GM12878 (cell line): Measurements from ENCODE around the gene SMAP1. TPM values are rescaled to one million over a fixed set of nuclear protein-coding genes. Genes with fewer than 3 reads are reported as not detected.

ENCODE experiments used
- ATAC-seq: fragments of 200-7000 bp; cut with Tn5 transposase; 3 replicates; pipeline ENCODE4 v1.9.1; 2020; ENCODE audit warnings: mild to moderate bottlenecking, moderate library complexity
- BruUV-seq: library from RNA; stranded (reverse); fragments of 400-500 nt; replicated peaks from 2 replicates; lab custom pipeline; 2021; lab: Mats Ljungman, UMichigan
- CTCF ChIA-PET: fragments of 300-600 bp; sonication (Branson Sonifier 250); formaldehyde crosslinking; extraction: SDS; loops from one replicate; lab custom pipeline; 2021; ENCODE audit warnings: inconsistent platforms; lab: Yijun Ruan, JAX
- POLR2A ChIA-PET: fragments of 350-600 bp; formaldehyde crosslinking; extraction: SDS; loops from one replicate; lab custom pipeline; 2021; ENCODE audit warnings: inconsistent platforms; lab: Charles Lee
- RAD21 ChIA-PET: fragments of 300-600 bp; sonication (Branson Sonifier 250); formaldehyde crosslinking; loops from one replicate; lab custom pipeline; 2023; ENCODE audit warnings: antibody characterized with exemption; ENCODE audit not compliant: unreplicated experiment; lab: Charles Lee
- SMC1A ChIA-PET: fragments of 300-600 bp; sonication (Branson Sonifier 250); formaldehyde crosslinking; loops from one replicate; lab custom pipeline; 2023; ENCODE audit not compliant: unreplicated experiment, uncharacterized antibody; lab: Charles Lee
- DNase-seq: peaks from one replicate; pipeline ENCODE4 v3.0.0-alpha.2; 2011; ENCODE audit warnings: low read depth, low spot score
- FAIRE-seq: peaks from 3 replicates; lab custom pipeline; 2011; peaks lifted over from hg19 to GRCh38; lab: Jason Lieb, UNC
- H2AFZ ChIP-seq: 2 replicates; pipeline ENCODE4 v1.6.0; 2011; ENCODE audit warnings: low read depth, low read length, control low read depth; ENCODE audit not compliant: control insufficient read depth
- H3K27ac ChIP-seq: 2 replicates; pipeline ENCODE4 v1.5.1; 2011; ENCODE audit warnings: control low read depth; ENCODE audit not compliant: control insufficient read depth, insufficient read depth
- H3K27me3 ChIP-seq, 2 experiments: replicated peaks in 1 of 2; 2 replicates each; pipeline versions ENCODE4 v1.6.0 to v1.6.1; 2011; ENCODE audit warnings: low read length in 1 of 2; ENCODE audit not compliant: control insufficient read depth in 2 of 2, insufficient read depth in 2 of 2
- H3K36me3 ChIP-seq, 2 experiments: 2 replicates each; pipeline ENCODE4 v1.5.1; 2011; ENCODE audit warnings: low read length in 1 of 2; ENCODE audit not compliant: control insufficient read depth in 2 of 2, insufficient read depth in 2 of 2
- H3K4me1 ChIP-seq: 2 replicates; pipeline ENCODE4 v1.6.1; 2011; ENCODE audit warnings: mild to moderate bottlenecking, low read length, moderate library complexity, mixed read lengths; ENCODE audit not compliant: control insufficient read depth, insufficient read depth
- H3K4me2 ChIP-seq: 2 replicates; pipeline ENCODE4 v1.6.0; 2011; ENCODE audit warnings: control low read depth; ENCODE audit not compliant: control insufficient read depth, insufficient read depth
- H3K4me3 ChIP-seq: fragments of 200-600 bp; sonication (generic); 2 replicates; pipeline ENCODE4 v1.5.1; 2016
- H3K79me2 ChIP-seq: 2 replicates; pipeline ENCODE4 v1.6.0; 2011; ENCODE audit warnings: low read length; ENCODE audit not compliant: control insufficient read depth, insufficient read depth
- H3K9ac ChIP-seq: 2 replicates; pipeline ENCODE4 v1.8.0; 2011; ENCODE audit warnings: low read length, control low read depth, mixed read lengths; ENCODE audit not compliant: control insufficient read depth, insufficient read depth
- H3K9me3 ChIP-seq: replicated peaks from 3 replicates; pipeline ENCODE4 v1.5.1; 2011; ENCODE audit warnings: mild to moderate bottlenecking, low read length; ENCODE audit not compliant: control insufficient read depth, insufficient read depth
- H4K20me1 ChIP-seq: 2 replicates; pipeline ENCODE4 v1.6.0; 2011; ENCODE audit not compliant: control insufficient read depth, insufficient read depth
- CBX3 ChIP-seq: fragments of 200-600 bp; sonication (generic); IDR thresholded peaks from 2 replicates; pipeline ENCODE4 v1.6.1; 2016; ENCODE audit warnings: low read depth, borderline replicate concordance
- DPF2 ChIP-seq: fragments of 450-650 bp; IDR thresholded peaks from 2 replicates; pipeline ENCODE4 v1.6.1; 2017; ENCODE audit warnings: mild to moderate bottlenecking
- EGR1 ChIP-seq, 2 experiments: IDR thresholded peaks; 1 replicate in 1 of 2; 2 replicates in 1 of 2; pipeline ENCODE4 v1.6.1; 2011 to 2012; ENCODE audit warnings: low read depth in 2 of 2, low read length in 2 of 2, borderline replicate concordance in 1 of 2, mild to moderate bottlenecking in 1 of 2, moderate library complexity in 1 of 2
- EP300 ChIP-seq, 2 experiments: fragments of 150-350 bp in 1 of 2; IDR thresholded peaks; 2 replicates each; pipeline ENCODE4 v1.6.1; 2011 to 2012; ENCODE audit warnings: low read depth in 2 of 2, low read length in 2 of 2, borderline replicate concordance in 1 of 2, improper control_type of control experiment in 1 of 2, inconsistent platforms in 1 of 2; ENCODE audit not compliant: control insufficient read depth in 1 of 2
- IRF4 ChIP-seq: IDR thresholded peaks from 2 replicates; pipeline ENCODE4 v1.6.1; 2011; ENCODE audit warnings: low read depth, low read length
- JUND ChIP-seq: IDR thresholded peaks from 2 replicates; pipeline ENCODE4 v1.6.1; 2012; ENCODE audit warnings: low read depth, mild to moderate bottlenecking, low read length, improper control_type of control experiment, moderate library complexity
- NR2C2 ChIP-seq: IDR thresholded peaks from 2 replicates; pipeline ENCODE4 v1.6.1; 2011; ENCODE audit warnings: borderline replicate concordance, low read depth; ENCODE audit not compliant: control insufficient read depth, insufficient read length
- RB1 ChIP-seq: fragments of 450-650 bp; formaldehyde crosslinking; IDR thresholded peaks from 2 replicates; pipeline ENCODE4 v1.6.1; 2017; ENCODE audit warnings: mild to moderate bottlenecking, borderline replicate concordance
- ZNF24 ChIP-seq: fragments of 450-650 bp; IDR thresholded peaks from 2 replicates; pipeline ENCODE4 v1.6.1; 2017; ENCODE audit warnings: antibody characterized with exemption, mild to moderate bottlenecking
- ZZZ3 ChIP-seq: IDR thresholded peaks from 2 replicates; pipeline ENCODE4 v1.6.1; 2011; ENCODE audit warnings: low read depth; ENCODE audit not compliant: control insufficient read depth, insufficient read length
- WGBS: methylation state at CpG from one replicate; pipeline ENCODE4 v1.1.6; 2016; ENCODE audit warnings: low lambda C conversion rate; ENCODE audit not compliant: insufficient replicate concordance, insufficient coverage; ENCODE audit errors: missing lambda C conversion rate; 5-methylcytosine and 5-hydroxymethylcytosine counted together
- in situ Hi-C: fragments of 300-500 bp; cut with MboI; formaldehyde crosslinking; loops from 9 replicates; pipeline ENCODE4 v1.14.3; 2018; ENCODE audit warnings: mixed read lengths
- intact Hi-C: fragments of 100-400 bp; cut with micrococcal nuclease; formaldehyde crosslinking; loops from one replicate; pipeline ENCODE4 v1.14.2; 2022; ENCODE audit not compliant: unreplicated experiment
- polyA plus RNA-seq, 11 experiments: library from polyadenylated mRNA; depleted of rRNA in 4 of 11; unstranded in 6 of 11; stranded (reverse) in 5 of 11; fragments of >200 nt; fragmentation: Nextera tagmentation in 4 of 11; fragmentation: Illumina TruSeq in 1 of 11; extraction: Ambion mirVana in 4 of 11; extraction: Trizol in 1 of 11; gene quantifications; 1 replicate in 1 of 11; 2 replicates in 10 of 11; pipeline versions ENCODE4 v1.2.1 to v1.2.3, GENCODE V29; 2011 to 2016; ENCODE audit warnings: inconsistent platforms in 2 of 11, missing spikeins in 2 of 11, low read depth in 1 of 11
- total RNA-seq, 4 experiments: library from RNA; depleted of rRNA in 3 of 4; stranded (reverse); fragments of >200 nt in 3 of 4; fragmentation: Illumina TruSeq in 1 of 4; extraction: Trizol in 1 of 4; gene quantifications; 2 replicates each; pipeline versions ENCODE4 v1.2.1 to v1.2.3, GENCODE V29; 2013 to 2021
- TF ChIP-seq, protein P1 (sequence below): fragments of 450-650 bp; formaldehyde crosslinking; IDR thresholded peaks from 2 replicates; pipeline ENCODE4 v1.4.0; 2022; ENCODE audit warnings: mild to moderate bottlenecking, moderate library complexity
- TF ChIP-seq, protein P2 (sequence below): IDR thresholded peaks from 2 replicates; pipeline ENCODE4 v1.6.1; 2012; ENCODE audit warnings: mild to moderate bottlenecking, low read depth, low read length
- TF ChIP-seq, protein P3 (sequence below): IDR thresholded peaks from 2 replicates; pipeline ENCODE4 v1.6.1; 2012; ENCODE audit warnings: low read depth, low read length, improper control_type of control experiment
- TF ChIP-seq, protein P4 (sequence below): fragments of 150-350 bp; IDR thresholded peaks from 2 replicates; pipeline ENCODE4 v1.6.1; 2014; ENCODE audit warnings: mild to moderate bottlenecking, low read depth, low read length

Gene SMAP1
- total and polyA plus RNA-seq, 10 of the 15 experiments (the other 5 are each of a cell fraction or from before 2014, with no cell fraction given) = 13.7 to 33.9 (median 25.3) TPM

- H3K79me2 ChIP-seq = peaks cover 31% of the 10 kb centered on the region
- in situ Hi-C loops = no loop called here
- FAIRE-seq = no peak
- no peaks in the 10 kb centered on the region for H3K9me3 ChIP-seq
- WGBS = 98% methylated on average over 6 of the region's 6 CpGs
- ChIA-PET SMC1A (interaction anchor here (1.3 to 5.2 kb wide), 7 partner anchors 9 to 250 kb away, joined by 3 to 40 read pairs (median 9); partner anchors contain the start of gene SDHAF4), POLR2A (interaction anchor here (0.9 to 2.6 kb wide), 2 partner anchors 10 to 254 kb away, joined by 4 to 12 read pairs; partner anchors contain the start of gene FAM135A), CTCF (interaction anchor here (1.0 to 4.5 kb wide), 8 partner anchors 11 to 252 kb away, joined by 3 to 38 read pairs (median 6); partner anchors contain the start of gene SDHAF4), RAD21 (interaction anchor here (1.1 to 1.8 kb wide), 5 partner anchors 13 to 352 kb away, joined by 3 to 5 read pairs (median 3); no protein-coding TSS in a partner anchor)
- H3K27me3 ChIP-seq = no peaks in the 10 kb centered on the region
- no peak for ATAC-seq
- no peak overlapping the region for H3K9ac ChIP-seq
- DNase-seq = no peak
- H2AFZ ChIP-seq = peak overlapping the region; percentile 95
- intact Hi-C loops = loop anchor here (5.0 kb wide), 2 partner anchors 99 to 254 kb away; partner anchors contain the start of genes FAM135A and SDHAF4
- H3K27ac ChIP-seq = no peak overlapping the region
- H4K20me1 ChIP-seq = no peaks in the 10 kb centered on the region
- no peak overlapping the region for H3K4me3 ChIP-seq
- no TSS peak for BruUV-seq
- no peaks in the 10 kb centered on the region for H3K36me3 ChIP-seq
- peaks cover 4% of the 10 kb centered on the region; the same call in 1 of the 2 replicates for H3K4me1 ChIP-seq
- peak overlapping the region; percentile 72; the same call in 1 of the 2 replicates for H3K4me2 ChIP-seq
- no peak for TF ChIP-seq JUND
- TF ChIP-seq EP300 (IDR thresholded peaks at IDR 0.05; ENCODE audit: borderline replicate concordance in 1 of 2, control insufficient read depth in 1 of 2, low read depth in 2 of 2, low read length in 2 of 2) = no peak
- TF ChIP-seq, protein P1, sequence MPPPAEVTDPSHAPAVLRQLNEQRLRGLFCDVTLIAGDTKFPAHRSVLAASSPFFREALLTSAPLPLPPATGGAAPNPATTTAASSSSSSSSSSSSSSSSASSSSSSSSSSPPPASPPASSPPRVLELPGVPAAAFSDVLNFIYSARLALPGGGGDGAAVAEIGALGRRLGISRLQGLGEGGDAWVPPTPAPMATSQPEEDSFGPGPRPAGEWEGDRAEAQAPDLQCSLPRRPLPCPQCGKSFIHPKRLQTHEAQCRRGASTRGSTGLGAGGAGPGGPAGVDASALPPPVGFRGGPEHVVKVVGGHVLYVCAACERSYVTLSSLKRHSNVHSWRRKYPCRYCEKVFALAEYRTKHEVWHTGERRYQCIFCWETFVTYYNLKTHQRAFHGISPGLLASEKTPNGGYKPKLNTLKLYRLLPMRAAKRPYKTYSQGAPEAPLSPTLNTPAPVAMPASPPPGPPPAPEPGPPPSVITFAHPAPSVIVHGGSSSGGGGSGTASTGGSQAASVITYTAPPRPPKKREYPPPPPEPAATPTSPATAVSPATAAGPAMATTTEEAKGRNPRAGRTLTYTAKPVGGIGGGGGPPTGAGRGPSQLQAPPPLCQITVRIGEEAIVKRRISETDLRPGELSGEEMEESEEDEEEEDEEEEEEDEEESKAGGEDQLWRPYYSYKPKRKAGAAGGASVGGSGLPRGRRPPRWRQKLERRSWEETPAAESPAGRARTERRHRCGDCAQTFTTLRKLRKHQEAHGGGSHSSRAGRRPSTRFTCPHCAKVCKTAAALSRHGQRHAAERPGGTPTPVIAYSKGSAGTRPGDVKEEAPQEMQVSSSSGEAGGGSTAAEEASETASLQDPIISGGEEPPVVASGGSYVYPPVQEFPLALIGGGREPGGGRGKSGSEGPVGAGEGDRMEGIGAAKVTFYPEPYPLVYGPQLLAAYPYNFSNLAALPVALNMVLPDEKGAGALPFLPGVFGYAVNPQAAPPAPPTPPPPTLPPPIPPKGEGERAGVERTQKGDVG (CRISPR knock-in tag) = no peak
- no peak for TF ChIP-seq NR2C2
- TF ChIP-seq, protein P2, sequence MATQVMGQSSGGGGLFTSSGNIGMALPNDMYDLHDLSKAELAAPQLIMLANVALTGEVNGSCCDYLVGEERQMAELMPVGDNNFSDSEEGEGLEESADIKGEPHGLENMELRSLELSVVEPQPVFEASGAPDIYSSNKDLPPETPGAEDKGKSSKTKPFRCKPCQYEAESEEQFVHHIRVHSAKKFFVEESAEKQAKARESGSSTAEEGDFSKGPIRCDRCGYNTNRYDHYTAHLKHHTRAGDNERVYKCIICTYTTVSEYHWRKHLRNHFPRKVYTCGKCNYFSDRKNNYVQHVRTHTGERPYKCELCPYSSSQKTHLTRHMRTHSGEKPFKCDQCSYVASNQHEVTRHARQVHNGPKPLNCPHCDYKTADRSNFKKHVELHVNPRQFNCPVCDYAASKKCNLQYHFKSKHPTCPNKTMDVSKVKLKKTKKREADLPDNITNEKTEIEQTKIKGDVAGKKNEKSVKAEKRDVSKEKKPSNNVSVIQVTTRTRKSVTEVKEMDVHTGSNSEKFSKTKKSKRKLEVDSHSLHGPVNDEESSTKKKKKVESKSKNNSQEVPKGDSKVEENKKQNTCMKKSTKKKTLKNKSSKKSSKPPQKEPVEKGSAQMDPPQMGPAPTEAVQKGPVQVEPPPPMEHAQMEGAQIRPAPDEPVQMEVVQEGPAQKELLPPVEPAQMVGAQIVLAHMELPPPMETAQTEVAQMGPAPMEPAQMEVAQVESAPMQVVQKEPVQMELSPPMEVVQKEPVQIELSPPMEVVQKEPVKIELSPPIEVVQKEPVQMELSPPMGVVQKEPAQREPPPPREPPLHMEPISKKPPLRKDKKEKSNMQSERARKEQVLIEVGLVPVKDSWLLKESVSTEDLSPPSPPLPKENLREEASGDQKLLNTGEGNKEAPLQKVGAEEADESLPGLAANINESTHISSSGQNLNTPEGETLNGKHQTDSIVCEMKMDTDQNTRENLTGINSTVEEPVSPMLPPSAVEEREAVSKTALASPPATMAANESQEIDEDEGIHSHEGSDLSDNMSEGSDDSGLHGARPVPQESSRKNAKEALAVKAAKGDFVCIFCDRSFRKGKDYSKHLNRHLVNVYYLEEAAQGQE = no peak
- no peak for TF ChIP-seq DPF2
- TF ChIP-seq CBX3 = no peak
- TF ChIP-seq IRF4 = no peak
- TF ChIP-seq, protein P3, sequence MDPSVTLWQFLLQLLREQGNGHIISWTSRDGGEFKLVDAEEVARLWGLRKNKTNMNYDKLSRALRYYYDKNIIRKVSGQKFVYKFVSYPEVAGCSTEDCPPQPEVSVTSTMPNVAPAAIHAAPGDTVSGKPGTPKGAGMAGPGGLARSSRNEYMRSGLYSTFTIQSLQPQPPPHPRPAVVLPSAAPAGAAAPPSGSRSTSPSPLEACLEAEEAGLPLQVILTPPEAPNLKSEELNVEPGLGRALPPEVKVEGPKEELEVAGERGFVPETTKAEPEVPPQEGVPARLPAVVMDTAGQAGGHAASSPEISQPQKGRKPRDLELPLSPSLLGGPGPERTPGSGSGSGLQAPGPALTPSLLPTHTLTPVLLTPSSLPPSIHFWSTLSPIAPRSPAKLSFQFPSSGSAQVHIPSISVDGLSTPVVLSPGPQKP = no peak
- no peak for TF ChIP-seq ZZZ3
- no peak for TF ChIP-seq ZNF24
- no peak for TF ChIP-seq RB1
- TF ChIP-seq, protein P4, sequence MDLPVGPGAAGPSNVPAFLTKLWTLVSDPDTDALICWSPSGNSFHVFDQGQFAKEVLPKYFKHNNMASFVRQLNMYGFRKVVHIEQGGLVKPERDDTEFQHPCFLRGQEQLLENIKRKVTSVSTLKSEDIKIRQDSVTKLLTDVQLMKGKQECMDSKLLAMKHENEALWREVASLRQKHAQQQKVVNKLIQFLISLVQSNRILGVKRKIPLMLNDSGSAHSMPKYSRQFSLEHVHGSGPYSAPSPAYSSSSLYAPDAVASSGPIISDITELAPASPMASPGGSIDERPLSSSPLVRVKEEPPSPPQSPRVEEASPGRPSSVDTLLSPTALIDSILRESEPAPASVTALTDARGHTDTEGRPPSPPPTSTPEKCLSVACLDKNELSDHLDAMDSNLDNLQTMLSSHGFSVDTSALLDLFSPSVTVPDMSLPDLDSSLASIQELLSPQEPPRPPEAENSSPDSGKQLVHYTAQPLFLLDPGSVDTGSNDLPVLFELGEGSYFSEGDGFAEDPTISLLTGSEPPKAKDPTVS = no peak
- TF ChIP-seq EGR1 (IDR thresholded peaks at IDR 0.05; ENCODE audit: borderline replicate concordance in 1 of 2, low read depth in 2 of 2, low read length in 2 of 2) = no peak
Measured at GRCh38 chr6:70666706-70667105, 977 bp upstream of the SMAP1 start.
